ENCODE results near the gene PIGT.

- TF ChIP-seq CTCF (IDR thresholded peaks at IDR 0.05) (no peak), POLR2A (IDR thresholded peaks at IDR 0.05) (no peak)
These were observed 25.8 kb downstream of the PIGT start for GRCh38 chr20:45441746-45442145.

Data from uterus (tissue), 2 donors.